22Rv1 (cell line): ENCODE data around the gene NELL2.

Experiments
- ZFX ChIP-seq: fragments of 450-650 bp; IDR thresholded peaks from 2 replicates; pipeline ENCODE4 v1.6.1; 2017; ENCODE audit warnings: antibody characterized with exemption, borderline replicate concordance
- TF ChIP-seq, protein P1 (sequence below): fragments of 450-650 bp; IDR thresholded peaks from 2 replicates; pipeline ENCODE4 v1.5.1; 2017; ENCODE audit warnings: mild to moderate bottlenecking

DNA sequence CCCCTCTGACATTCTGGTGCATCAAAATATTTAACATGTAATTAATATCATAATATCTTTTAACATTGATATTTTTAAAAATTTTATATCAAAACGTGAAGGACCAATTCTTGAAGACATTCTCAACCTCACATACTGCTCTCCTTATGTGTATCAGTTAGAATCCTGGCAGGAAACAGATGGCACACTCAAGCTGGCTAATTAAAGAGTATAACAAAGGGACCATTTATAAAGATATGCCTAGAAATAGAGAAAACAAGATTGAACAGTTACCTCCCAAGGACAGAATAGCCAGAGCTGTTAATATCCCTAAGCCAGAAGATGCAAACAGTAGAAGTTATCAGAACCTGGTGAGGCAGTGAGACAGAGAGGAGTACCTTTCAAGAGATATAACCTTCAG, 368.7 kb downstream of the NELL2 start:
- TF ChIP-seq, protein P1, sequence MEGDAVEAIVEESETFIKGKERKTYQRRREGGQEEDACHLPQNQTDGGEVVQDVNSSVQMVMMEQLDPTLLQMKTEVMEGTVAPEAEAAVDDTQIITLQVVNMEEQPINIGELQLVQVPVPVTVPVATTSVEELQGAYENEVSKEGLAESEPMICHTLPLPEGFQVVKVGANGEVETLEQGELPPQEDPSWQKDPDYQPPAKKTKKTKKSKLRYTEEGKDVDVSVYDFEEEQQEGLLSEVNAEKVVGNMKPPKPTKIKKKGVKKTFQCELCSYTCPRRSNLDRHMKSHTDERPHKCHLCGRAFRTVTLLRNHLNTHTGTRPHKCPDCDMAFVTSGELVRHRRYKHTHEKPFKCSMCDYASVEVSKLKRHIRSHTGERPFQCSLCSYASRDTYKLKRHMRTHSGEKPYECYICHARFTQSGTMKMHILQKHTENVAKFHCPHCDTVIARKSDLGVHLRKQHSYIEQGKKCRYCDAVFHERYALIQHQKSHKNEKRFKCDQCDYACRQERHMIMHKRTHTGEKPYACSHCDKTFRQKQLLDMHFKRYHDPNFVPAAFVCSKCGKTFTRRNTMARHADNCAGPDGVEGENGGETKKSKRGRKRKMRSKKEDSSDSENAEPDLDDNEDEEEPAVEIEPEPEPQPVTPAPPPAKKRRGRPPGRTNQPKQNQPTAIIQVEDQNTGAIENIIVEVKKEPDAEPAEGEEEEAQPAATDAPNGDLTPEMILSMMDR, result no peak
- no peak for TF ChIP-seq ZFX
